ENCODE results near the gene MINDY1. TPM values are rescaled to one million over a fixed set of nuclear protein-coding genes. Genes with fewer than 3 reads are reported as not detected.
A peak's percentile ranks its signal among the peaks of the same experiment; 100 is the strongest.

The MINDY1 gene
- total and polyA plus RNA-seq, 7 donors = 15.6 to 51.8 (median 25.5) TPM

DNA sequence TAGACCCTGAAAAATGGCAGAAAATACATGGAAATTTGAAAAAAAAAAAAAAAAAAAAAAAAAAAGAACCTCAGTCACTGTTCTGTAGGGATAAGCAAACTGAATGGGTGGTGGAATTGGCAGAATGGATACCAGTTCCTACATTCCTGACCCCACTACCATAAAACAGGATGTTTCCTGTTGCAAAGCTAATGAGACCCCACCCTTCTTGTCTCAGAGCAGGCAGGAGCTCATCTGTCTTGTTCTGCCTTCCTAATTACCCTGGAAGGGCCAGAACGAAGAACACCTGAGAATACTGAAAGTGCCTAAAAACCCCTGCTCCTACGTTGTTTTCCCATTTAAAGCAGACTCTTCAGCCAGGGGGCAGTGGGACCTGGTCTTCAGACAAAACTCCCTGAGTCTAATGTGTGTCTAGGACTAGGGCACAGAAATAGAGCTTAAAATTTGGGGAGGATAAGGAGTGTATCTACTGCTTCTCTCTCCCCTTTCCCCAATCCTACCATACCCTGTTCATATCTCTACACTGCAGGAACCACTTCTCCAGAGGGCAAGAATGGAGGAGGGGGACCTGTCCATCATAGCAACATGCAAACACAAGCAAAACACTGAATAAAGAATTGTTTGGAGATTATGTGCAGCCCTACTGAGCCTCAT is 44.8 kb upstream of the MINDY1 start:
- no peak for TF ChIP-seq POLR2A (IDR thresholded peaks at IDR 0.05)
- TF ChIP-seq, protein P1, sequence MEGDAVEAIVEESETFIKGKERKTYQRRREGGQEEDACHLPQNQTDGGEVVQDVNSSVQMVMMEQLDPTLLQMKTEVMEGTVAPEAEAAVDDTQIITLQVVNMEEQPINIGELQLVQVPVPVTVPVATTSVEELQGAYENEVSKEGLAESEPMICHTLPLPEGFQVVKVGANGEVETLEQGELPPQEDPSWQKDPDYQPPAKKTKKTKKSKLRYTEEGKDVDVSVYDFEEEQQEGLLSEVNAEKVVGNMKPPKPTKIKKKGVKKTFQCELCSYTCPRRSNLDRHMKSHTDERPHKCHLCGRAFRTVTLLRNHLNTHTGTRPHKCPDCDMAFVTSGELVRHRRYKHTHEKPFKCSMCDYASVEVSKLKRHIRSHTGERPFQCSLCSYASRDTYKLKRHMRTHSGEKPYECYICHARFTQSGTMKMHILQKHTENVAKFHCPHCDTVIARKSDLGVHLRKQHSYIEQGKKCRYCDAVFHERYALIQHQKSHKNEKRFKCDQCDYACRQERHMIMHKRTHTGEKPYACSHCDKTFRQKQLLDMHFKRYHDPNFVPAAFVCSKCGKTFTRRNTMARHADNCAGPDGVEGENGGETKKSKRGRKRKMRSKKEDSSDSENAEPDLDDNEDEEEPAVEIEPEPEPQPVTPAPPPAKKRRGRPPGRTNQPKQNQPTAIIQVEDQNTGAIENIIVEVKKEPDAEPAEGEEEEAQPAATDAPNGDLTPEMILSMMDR (IDR thresholded peaks at IDR 0.05) = no peak
- no peak for TF ChIP-seq EP300 (IDR thresholded peaks at IDR 0.05)
- no peak for TF ChIP-seq POLR2AphosphoS5 (IDR thresholded peaks at IDR 0.05)
- Histone ChIP-seq H3K27ac (peak overlapping the region in 1 of 4 donors; percentile 2), H3K27me3 (no peaks in the 10 kb centered on the region), H3K4me1 (peaks cover 0 to 42% (median 30%) of the 10 kb centered on the region in 4 donors), H3K9me3 (no peaks in the 10 kb centered on the region), H3K4me3 (no peak overlapping the region), H3K36me3 (peaks cover 35 to 57% (median 43%) of the 10 kb centered on the region in 4 donors)
- WGBS, 2 donors = 54 to 70% methylated on average over 2 of the region's 2 CpGs
- no peak for DNase-seq
- intact Hi-C loops (cut with DNase I) = no loop called here

DNA sequence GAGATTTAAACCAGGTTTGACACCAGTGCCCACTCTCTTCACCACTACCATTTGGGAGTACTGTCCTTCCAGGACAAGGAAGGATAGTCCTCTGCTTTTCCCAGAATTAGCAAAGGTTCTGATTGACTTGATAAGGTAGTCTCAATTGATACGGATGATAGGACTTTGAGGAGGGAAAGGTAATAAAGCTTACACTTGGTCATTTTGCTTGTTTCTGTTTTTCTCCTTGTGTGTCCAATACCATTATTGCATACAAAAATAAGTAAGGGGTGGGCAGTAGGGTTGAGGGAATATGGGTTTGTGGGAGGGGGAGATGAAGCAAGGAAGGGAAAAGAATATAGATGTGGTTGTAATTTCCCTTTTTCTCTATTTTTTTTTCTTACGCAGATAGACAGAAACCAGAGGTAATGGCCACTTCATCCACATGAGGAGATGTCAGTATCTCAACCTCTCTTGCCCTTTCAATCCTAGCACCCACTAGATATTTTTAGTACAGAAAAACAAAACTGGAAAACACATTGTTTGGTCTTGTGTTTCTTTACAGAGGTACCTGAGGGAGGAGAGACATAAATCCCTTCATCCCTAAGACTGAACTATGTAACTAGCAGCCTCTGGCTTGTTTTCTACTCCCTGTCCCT is 43.5 kb upstream of the MINDY1 start:
- H3K27me3 ChIP-seq = no peaks in the 10 kb centered on the region
- no peak overlapping the region for H3K4me3 ChIP-seq
- no peaks in the 10 kb centered on the region for H3K9me3 ChIP-seq
- H3K27ac ChIP-seq = peak overlapping the region in 1 of 4 donors; percentile 21
- 90 to 94% methylated on average over 2 of the region's 2 CpGs for WGBS, 2 donors
- no peak for DNase-seq
- H3K36me3 ChIP-seq = peaks cover 28 to 47% (median 37%) of the 10 kb centered on the region in 4 donors
- TF ChIP-seq EP300 (IDR thresholded peaks at IDR 0.05) (no peak), POLR2AphosphoS5 (IDR thresholded peaks at IDR 0.05) (no peak), POLR2A (IDR thresholded peaks at IDR 0.05) (no peak)
- TF ChIP-seq, protein P1 (IDR thresholded peaks at IDR 0.05) = no peak
- peaks cover 0 to 29% (median 19%) of the 10 kb centered on the region in 4 donors for H3K4me1 ChIP-seq
- intact Hi-C loops (cut with DNase I) = no loop called here

DNA sequence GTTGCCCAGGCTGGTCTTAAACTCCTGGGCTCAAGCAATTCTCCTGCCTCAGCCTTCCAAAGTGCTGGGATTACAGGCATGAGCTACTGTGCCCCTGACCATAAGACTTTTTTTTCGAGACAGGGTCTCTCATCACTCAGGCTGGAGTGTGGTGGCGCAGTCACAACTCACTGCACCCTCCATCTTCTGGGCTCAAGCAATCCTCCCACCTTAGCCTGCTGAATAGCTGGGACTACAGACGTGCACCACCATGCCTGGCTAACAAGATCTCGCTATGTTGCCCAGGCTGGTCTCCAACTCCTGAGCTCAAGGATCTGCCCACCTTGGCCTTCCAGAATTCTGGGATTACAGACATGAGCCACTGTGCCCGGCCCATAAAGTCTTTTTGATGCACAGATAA is 42.8 kb upstream of the MINDY1 start:
- Histone ChIP-seq H3K36me3 (peaks cover 22 to 40% (median 30%) of the 10 kb centered on the region in 4 donors), H3K4me3 (no peak overlapping the region), H3K4me1 (peaks cover 0 to 29% (median 18%) of the 10 kb centered on the region in 4 donors), H3K27me3 (no peaks in the 10 kb centered on the region), H3K9me3 (no peaks in the 10 kb centered on the region), H3K27ac (peak overlapping the region in 1 of 4 donors; percentile 21)
- TF ChIP-seq EP300 (IDR thresholded peaks at IDR 0.05) (no peak), POLR2AphosphoS5 (IDR thresholded peaks at IDR 0.05) (peak in 2 of 4 donors; percentile 18 to 23), POLR2A (IDR thresholded peaks at IDR 0.05) (no peak)
- TF ChIP-seq, protein P1 (IDR thresholded peaks at IDR 0.05) = no peak
- WGBS, 2 donors = 93 to 94% methylated on average over 5 of the region's 5 CpGs
- intact Hi-C loops (cut with DNase I) = loop anchor here (5.0 kb wide), 1 partner anchor 72 kb away; no protein-coding TSS in a partner anchor
- no peak for DNase-seq

DNA sequence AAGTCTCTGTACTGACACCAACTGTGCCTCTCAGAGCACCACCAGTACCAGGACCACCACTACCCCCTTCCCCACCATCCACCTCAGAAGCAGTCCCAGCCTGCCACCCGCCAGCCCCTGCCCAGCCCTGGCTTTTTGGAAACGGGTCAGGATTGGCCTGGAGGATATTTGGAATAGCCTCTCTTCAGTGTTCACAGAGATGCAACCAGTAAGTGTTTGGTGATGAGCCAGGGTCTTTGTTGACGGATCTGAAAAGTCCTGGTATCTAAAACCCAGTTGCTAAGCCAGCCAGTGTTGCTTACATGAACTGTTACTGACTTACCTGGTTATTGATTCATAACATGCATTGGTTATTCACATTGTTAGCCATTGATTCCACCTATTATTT is 41.9 kb upstream of the MINDY1 start:
- WGBS, 2 donors = 28 to 41% methylated on average over 3 of the region's 3 CpGs
- Histone ChIP-seq H3K36me3 (peaks cover 14 to 31% (median 22%) of the 10 kb centered on the region in 4 donors), H3K27ac (peak overlapping the region; percentile 89 to 96 (median 92)), H3K9me3 (no peaks in the 10 kb centered on the region), H3K4me3 (peak overlapping the region; percentile 50 to 87 (median 70)), H3K4me1 (peaks cover 0 to 29% (median 18%) of the 10 kb centered on the region in 4 donors), H3K27me3 (no peaks in the 10 kb centered on the region)
- no peak for TF ChIP-seq POLR2AphosphoS5 (IDR thresholded peaks at IDR 0.05)
- TF ChIP-seq, protein P1 (IDR thresholded peaks at IDR 0.05) = peak in 3 of 4 experiments; percentile 42 to 57 (median 47)
- DNase-seq = no peak
- intact Hi-C loops (cut with DNase I) = loop anchor here (5.0 kb wide), 1 partner anchor 71 kb away; no protein-coding TSS in a partner anchor

All from sigmoid colon (tissue), 7 donors.